NOMO-1 (cell line): ENCODE data around the gene CYP3A5.
"Not testable (repeated sequence)": the region's sequence is repeated elsewhere in the genome, so short reads cannot be mapped to it uniquely, and the experiment has no call there.

ENCODE experiments used
- DNase-seq, 2 experiments: peaks; one replicate each; lab custom pipeline; 2025; ENCODE audit not compliant: unreplicated experiment in 2 of 2; lab: John Stamatoyannopoulos, UW

The CYP3A5 gene

DNA sequence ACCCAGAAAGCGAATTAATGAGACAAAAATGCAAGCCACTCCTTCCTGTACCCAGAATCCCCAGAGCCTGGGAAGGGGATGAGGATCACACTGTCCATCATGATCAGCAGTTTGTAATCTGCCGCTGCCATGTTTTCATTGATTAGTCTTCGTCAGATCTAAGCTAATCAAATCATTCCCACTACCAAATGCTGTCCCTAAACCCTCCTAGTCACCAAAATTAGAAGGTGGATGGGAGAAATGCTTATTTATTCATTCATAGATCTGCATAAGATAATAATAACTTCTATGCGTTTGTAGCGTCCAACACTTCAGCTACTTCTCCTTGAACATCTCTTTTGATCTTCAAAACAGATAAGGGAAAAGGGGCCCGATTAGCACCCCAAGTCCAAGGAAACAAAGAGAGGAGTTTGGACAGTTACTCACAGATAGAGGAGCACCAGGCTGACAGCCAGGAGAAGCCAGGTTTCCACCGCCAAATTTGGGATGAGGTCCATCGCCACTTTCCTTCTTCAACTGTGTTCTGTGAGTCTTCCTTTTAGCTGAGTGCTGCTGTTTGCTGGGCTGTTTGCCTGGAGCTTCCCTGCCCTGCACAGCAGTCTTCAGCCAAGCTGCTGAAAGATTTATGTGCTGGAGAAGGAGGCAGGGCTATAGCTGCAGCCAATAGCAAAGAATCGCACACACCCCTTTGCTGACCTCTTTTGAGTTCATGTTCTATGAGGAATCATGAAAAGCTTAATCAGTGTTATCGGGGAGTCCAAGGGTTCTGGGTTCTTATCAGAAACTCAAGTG, at the start of gene CYP3A5:
Gene CYP3A5, minus strand, starts transcription at position 597 of the 792 bp plus-strand sequence. Its CDS starts 100 bp downstream, at position 497.
- no peak for DNase-seq

DNA sequence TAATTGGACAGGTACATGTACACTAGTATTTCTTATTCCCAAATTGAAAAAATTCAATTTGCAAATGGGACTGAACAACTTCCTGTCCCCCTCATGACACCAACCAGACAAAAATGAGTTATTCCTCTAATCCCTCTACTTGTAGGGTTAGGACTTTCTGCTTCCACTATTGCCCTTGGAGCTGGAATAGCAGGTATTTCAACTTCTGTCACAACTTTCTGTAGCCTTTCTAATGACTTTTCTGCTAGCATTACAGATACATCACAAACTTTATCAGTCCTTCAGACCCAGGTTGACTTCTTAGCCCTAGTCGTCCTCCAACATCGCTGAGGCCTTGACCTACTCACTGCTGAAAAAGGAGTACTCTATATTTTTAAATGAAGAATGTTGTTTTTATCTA, 48.8 kb upstream of the CYP3A5 start:
- DNase-seq: no peak

DNA sequence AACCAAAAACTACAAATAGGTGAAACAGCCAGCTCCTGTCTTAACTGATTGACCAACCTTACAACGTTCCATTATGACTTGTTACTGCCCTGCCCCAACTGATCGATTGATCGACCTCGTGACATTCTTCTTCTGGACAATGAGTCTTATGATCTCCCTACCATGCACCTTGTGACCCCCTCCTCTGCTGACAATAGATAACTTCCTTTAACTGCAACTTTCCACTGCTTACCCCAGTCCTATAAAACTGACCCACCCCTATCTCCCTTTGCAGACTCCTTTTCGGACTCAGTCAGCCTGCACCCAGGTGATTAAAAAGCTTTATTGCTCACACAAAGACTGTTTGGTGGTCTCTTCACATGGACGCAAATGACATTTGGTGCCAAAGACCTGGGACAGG, 43.4 kb upstream of the CYP3A5 start:
- DNase-seq: not testable (repeated sequence)

DNA sequence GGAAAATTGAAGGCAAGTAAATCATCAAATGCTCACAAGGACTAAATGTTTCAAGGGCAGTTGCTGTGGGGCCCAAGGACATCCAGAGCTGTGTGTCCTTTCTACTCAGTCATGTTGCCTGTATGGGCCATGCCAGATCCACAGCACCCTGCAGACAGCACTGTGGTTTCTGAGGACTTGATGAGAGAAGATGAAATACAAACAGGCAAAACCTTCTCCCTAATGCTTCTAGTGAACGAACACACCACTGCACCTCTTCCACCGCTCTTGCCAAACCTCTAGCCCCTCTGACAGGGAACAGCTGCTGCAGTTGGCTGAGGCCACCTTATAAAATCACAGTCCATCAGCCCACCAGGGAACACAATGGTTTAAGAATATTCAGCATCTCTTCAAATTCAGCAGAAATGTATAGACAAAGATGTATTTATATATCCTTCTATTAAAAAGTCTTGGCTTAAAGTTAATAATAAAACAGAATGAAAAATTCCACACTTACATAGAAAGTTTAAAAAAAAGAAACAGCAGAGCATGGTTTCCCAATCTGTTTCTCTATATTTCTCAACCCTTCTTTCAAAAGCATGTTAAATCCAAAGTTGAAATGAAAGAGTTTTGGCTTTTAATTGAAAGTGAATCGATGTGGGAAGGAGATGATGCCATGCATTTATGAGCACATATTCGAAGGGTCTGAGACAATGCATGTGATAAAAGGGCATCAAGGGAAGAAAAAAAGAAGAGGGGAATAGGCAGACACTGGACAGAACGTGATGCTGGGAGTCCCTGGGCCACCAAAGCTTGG, 41.2 kb upstream of the CYP3A5 start:
- DNase-seq: no peak

DNA sequence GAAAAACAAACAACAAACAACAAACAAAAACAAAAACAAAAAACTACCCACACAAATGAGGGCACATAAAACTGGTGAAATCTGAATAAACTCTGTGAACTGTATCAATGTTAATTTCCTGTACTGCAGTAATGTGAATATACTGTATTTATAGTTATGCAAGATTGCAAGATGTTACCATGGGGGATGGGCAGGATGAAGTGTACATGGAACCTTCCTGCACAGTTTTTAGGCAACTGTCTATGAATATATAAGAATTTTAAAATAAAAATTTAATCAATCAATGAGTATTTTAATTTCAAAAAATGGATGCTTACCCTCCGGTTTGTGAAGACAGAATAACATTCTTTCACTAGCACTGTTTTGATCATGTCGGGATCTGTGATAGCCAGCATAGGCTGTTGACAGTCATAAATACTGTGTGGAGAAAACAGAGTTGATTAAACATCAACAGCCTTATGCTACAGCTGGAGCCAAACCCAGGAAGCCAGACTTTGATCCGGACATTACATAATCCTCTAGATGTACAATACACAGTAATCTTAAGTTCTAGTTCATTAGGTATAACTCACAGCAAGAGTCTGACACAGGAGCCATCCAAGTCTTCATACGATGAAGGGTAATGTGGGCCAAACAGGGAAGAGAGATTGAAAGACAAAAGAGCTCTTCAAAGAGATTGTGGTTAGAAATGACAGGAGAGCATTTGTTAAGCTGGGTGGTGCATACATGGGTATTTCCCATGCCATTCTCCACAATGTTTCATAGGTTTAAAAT, 40.4 kb upstream of the CYP3A5 start:
- DNase-seq: no peak

DNA sequence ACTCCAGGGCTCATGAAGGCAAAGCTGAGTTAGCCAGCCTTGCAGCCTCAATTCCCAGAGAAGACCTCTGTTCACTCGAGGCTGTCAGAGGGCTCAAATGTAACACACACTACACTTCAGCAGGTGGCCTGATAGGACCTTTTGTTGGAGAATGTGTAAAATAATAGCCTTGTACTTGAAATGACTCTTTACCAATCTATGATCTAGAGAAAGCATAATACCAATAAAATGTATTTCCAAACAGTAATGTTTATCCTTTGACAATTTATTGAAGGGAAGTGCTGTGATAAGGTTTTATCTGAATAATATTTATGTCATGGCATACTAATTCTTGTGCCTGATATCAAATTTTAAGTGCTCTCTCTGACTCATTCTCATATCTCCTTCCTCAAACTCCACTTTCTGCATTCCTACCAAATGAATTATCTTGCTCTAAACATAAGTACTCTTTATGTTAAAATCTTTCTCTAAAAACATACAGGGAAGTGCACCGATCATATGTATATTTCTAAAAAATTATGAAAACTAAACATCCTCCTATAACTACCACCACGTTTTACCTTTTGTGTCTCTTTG, 34.3 kb upstream of the CYP3A5 start:
- DNase-seq: no peak

DNA sequence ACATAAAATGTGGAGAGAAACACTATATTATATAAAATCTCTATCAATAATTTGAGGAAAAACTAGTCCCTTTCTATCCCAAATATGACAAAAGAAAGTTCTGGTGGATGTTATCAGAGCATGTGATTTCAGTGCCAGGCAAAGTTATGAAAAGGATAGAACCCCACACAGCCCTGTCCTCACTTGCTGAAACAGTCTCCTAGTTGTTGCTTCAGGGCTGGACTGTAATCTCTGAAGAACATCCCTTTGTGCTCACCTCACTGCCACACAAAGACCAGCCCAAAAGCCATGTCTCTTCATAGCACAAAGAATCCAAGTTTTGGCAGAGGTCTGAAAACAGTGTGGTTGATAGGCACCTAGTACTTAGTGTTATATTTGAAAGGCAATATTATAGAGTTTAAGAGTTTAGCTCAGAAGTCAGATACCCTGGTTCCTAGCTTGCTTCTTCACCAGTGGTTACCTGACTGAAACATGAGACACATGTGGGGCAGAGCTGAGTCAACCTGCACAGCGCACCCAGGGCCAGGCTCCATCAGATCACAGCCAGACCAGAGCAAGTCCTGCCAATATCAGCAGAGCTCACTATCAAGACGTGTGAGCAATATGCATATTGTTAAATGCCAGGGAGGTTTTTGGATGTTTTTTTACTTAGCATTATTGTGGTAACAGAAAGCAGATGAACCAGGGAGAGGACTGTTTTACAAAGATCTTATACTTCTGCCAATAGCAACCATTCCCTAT, 30.2 kb upstream of the CYP3A5 start:
- no peak for DNase-seq

DNA sequence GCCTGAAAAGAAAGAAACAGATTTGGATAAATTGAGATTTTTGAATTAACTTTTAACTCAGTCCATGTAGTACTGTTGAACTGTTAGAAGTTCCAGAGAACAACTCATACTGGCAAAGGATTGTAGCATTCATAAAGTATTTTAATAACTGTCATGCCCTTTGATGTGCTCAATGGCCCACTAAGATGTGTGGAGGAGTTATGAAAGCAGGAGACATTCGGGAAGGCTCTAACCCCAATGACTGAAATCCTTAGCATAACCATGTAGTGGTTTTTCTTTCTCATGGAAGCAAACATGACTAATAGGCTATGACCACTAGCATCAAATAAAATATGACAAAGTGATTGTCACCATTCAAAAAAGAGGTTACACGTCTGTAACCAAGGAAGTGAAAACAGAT, 29.5 kb upstream of the CYP3A5 start:
- DNase-seq: no peak

DNA sequence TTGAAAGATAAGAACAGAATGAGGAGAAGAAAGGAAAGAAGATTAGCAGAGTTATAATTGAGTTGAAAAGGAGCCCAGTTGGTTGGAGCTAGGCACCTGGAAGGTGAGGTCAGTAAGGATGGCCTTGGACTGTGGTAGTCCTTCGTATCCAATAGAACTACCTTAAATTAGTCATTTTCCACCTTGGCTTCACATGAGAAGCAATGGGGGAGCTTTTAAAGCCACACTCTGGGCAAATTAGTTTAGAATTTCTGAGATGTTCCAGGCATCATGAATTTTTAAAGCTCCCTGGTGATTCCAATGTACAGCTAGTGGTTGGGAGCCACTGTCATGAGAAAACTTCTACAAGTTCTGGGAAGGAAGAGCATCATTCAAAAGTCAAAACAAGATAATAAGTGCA, 27.3 kb upstream of the CYP3A5 start:
- DNase-seq: no peak

DNA sequence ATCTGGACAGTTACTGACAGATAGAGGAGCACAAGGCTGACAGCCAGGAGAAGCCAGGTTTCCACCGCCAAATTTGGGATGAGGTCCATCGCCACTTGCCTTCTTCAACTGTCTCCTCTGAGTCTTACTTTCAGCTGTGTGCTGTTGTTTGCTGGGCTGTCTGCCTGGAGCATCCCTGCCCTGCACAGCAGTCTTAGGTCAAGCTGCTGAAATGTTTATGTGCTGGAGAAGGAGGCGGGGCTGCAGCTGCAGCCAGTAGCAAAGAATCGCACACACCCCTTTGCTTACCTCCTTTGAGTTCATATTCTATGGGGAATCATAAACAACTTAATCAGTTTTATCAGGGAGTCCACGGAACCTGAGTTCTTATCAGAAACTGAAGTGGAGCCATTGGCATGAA, 20.1 kb upstream of the CYP3A5 start:
- DNase-seq: no peak

DNA sequence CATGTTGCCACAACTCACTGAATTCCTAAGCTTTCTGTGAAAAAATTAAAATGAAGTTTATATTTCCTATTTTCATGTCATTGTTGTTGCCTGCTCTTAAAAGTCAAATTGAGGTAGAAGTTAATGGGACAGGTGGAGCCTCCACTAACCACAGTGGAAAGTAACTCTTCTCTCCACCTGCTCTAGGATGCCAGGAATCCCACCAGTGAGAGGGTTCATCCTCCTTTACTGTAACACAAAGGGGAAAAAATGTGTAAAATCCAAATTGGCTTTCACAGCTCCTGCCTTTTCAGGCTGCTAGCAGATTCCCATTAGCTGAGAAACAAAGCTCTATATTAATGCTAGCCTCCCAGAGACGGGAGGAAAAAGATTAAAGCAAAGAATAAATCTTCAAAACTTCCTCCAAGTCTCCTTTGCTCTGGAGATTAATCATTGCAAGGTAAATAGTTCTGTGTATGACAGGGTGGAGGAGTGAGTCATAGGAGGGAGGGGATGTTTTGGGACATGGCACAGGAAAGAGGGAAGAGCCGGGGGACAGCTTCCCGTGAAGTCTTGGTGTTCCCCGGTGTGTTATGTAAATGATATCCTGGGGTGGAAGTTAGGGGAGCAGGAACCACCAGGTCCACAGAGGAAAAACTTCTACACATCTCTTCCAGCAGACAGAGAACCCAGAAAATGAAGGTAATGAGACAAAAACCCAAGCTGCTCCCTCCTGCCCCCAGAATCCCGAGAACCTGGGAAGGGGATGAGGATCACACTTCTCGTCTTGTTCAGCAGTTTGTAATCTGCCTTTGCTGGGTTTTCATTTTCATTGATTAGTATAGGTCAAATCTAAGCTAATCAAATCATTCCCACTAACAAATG, 19.3 kb upstream of the CYP3A5 start:
- not testable (repeated sequence) for DNase-seq

DNA sequence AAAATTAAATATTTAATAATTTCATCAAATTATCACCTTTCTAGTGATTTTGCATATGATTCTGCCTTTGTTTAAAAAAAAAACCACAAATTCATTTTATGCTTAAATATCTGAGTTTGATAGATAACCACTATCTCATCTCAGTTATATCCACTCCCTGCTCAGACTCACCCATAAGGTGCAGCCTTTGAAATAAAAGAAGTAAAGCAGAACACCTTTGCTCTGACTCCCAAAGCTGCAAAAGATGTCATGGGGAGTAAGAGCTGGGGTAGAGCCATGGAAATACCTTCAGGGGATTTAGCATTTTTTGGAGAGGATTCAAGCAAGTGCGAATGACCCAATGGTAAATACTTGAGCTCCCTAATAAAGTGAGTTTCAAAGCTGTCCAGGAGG, 15.1 kb upstream of the CYP3A5 start:
- DNase-seq: no peak

DNA sequence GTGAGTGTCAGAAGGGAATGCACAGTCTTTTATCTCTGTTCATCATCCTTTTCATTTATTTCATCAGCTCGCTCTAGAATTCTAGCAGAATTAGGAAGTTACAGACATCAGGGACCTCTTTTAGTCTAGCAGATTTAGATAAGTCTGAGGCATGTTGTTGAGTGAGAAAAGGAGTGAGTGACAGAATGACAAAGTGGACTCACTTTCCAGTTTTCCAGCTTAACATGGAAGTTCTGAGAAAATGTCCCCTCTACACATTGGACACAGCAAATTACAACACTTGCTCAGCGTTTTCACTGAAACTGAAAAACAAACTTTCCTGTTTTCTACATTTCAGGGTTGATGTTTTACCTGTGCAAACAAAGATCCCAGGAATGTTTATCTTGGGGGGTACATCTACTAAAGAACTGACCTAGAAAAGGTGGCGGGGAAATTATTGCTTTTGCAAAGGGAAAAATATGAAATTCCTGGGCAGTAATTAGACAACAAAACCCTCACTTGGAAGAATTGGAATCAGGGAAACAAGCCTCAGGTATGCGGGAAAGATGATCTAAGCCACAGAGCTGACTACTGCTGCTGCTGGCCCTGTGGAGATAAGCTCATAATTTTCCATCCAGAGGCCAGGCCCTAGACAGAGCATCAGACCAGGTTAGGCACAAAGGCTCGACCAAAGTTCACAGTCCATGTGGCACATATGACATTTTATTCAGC, 14.6 kb upstream of the CYP3A5 start:
- DNase-seq: no peak

DNA sequence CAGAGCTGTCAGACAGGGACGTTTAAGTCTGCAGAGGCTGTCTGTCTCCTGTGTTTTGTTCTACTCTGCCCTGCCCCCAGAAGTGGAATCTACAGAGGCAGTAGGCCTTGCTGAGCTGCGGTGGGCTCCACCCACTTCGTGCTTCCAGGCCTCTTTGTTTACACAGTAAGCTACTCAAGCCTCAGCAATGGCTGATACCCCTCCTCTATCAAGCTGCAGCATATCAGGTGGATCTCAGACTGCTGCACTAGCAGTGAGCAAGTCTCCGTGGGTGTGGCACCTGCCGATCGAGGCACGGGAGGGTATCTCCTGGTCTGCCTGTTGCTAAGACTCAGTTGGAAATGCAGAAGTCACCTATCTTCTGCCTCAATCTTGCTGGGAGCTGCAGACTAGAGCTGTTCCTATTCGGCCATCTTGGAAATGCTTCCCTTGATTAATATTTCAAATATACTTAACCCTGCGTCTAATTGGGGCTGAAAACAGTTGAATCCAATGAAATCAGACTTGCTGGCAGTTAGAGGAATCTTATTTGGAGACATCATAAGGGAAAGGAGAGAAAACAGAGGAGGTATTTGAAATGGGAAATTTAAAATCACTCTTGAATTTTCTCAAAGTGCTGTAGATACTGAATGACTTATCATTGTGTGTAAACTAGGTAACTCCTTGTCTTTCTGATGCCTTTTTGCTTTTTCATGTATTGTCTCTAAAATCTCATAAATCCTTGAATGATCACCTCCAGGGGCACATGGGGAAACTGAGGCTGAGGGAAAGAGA, 13.8 kb upstream of the CYP3A5 start:
- DNase-seq: no peak

DNA sequence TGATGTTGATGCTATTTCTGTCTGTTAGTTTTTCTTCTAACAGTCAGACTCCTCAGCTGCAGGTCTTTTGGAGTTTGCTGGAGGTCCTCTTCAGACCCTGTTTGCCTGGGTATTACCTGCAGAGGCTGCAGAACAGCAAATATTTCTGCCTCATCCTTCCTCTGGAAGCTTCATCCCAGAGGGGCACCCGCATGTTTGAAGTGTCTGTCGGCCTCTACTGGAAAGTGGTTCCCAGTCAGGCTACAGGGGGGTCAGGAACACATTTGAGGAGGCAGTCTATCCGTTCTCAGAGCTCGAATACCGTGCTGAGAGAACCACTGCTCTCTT, 13.3 kb upstream of the CYP3A5 start:
- DNase-seq: no peak

DNA sequence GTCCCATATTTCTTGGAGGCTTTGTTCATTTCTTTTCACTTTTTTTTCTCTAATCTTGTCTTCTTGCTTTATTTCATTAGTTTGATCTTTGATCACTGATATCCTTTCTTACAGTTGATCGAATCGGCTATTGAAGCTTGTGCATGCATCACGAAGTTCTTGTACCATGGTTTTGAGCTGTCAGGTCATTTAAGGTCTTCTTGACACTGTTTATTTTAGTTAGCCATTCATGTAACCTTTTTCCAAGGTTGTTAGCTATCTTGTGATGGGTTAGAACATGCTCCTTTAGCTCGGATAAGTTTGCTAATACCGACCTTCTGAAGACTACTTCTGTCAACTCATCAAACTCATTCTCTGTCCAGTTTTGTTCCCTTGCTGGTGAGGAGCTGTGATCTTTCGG, 12.8 kb upstream of the CYP3A5 start:
- not testable (repeated sequence) for DNase-seq

DNA sequence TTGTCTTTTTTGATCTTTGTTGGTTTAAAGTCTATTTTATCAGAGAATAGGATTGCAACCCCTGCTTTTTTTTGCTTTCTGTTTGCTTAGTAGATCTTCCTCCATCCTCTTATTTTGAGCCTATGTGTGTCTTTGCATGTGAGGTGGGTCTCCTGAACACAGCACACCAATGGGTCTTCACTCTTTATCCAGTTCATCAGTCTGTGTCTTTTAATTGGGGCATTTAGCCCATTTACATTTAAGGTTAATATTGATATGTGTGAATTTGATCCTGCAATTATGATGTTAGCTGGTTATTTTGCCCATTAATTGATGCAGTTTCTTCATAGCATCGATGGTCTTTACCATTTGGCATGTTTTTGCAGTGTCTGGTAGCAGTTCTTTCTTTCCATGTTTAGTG, 11.9 kb upstream of the CYP3A5 start:
- DNase-seq: not testable (repeated sequence)

DNA sequence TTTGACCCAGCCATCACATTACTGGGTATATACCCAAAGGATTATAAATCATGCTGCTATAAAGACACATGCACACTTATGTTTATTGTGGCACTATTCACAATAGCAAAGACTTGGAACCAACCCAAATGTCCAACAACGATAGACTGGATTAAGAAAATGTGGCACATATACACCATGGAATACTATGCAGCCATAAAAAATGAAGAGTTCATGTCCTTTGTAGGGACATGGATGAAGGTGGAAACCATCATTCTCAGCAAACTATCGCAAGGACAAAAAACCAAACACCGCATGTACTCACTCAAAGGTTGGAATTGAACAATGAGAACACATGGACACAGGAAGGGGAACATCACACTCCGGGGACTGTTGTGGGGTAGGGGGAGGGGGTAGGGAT, 11.1 kb upstream of the CYP3A5 start:
- not testable (repeated sequence) for DNase-seq
